ENCODE data around the gene SUPV3L1. TPM values are rescaled to one million over a fixed set of nuclear protein-coding genes. Genes with fewer than 3 reads are reported as not detected.

SUPV3L1 gene
- total and polyA plus RNA-seq, 7 donors = 20.8 to 36.2 (median 26.3) TPM

DNA sequence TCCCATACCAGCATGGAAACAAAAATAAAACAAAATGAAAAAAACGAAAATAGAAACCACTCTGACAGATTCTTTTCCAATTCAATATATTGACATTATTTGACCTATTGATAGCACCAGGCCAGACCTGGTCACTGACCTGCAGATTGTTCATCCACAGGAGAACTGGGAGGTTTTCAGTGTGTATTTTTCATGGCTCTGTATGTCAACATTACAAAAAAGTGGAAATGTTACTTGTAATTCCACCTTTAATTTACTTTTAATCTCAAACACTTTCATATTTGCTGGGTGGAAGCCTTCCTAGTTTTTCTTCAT, 43.0 kb downstream of the SUPV3L1 start:
- no peaks in the 10 kb centered on the region for H3K36me3 ChIP-seq
- no peak for TF ChIP-seq EP300 (IDR thresholded peaks at IDR 0.05)
- TF ChIP-seq CTCF (IDR thresholded peaks at IDR 0.05) = no peak
- TF ChIP-seq POLR2AphosphoS5 (IDR thresholded peaks at IDR 0.05) = no peak
- TF ChIP-seq POLR2A (IDR thresholded peaks at IDR 0.05) = no peak
- H3K27ac ChIP-seq = no peak overlapping the region
- H3K4me3 ChIP-seq = no peak overlapping the region
- no peaks in the 10 kb centered on the region for H3K4me1 ChIP-seq
- no peak for DNase-seq
- intact Hi-C loops (cut with DNase I) = no loop called here
- 2 to 13% methylated on average over 1 of the region's 1 CpG for WGBS, 2 donors
- H3K27me3 ChIP-seq = peaks cover 0 to 9% (median 0%) of the 10 kb centered on the region in 3 donors
- no peaks in the 10 kb centered on the region for H3K9me3 ChIP-seq

GRCh38 chr10:69224862-69225657, 45.0 kb downstream of the SUPV3L1 start:
- no peaks in the 10 kb centered on the region for H3K9me3 ChIP-seq
- peak overlapping the region in 1 of 4 donors; percentile 42 for H3K27ac ChIP-seq
- TF ChIP-seq POLR2AphosphoS5 (IDR thresholded peaks at IDR 0.05) = no peak
- TF ChIP-seq CTCF (IDR thresholded peaks at IDR 0.05) = no peak
- TF ChIP-seq POLR2A (IDR thresholded peaks at IDR 0.05) = no peak
- TF ChIP-seq EP300 (IDR thresholded peaks at IDR 0.05) = no peak
- H3K4me3 ChIP-seq = no peak overlapping the region
- no peaks in the 10 kb centered on the region for H3K4me1 ChIP-seq
- 62 to 63% methylated on average over 10 of the region's 10 CpGs for WGBS, 2 donors
- H3K36me3 ChIP-seq = no peaks in the 10 kb centered on the region
- no peaks in the 10 kb centered on the region for H3K27me3 ChIP-seq
- intact Hi-C loops (cut with DNase I) = no loop called here
- no peak for DNase-seq

DNA sequence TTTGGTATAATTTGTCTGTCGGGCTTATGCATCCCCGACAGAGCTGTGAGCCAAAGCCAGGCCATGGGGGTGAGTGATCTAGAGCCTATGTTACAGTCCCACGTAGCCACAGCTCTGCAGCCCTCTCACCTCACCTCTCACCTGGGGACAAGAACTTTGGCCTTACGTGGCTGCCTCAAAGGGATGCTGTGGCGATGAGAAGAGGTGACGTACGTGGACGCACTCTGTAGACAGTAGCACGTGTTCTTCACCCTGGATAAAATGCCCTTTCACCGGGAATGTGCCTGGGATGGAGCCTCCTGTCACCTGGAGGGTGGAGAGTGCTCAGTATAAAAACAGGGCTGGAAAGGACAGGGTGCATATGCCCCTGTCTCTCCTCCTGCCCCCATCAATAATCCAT, 45.6 kb downstream of the SUPV3L1 start:
- Histone ChIP-seq H3K4me3 (no peak overlapping the region), H3K27ac (peak overlapping the region in 1 of 4 donors; percentile 42), H3K4me1 (no peaks in the 10 kb centered on the region), H3K36me3 (no peaks in the 10 kb centered on the region), H3K27me3 (no peaks in the 10 kb centered on the region), H3K9me3 (no peaks in the 10 kb centered on the region)
- intact Hi-C loops (cut with DNase I) = no loop called here
- TF ChIP-seq POLR2A (IDR thresholded peaks at IDR 0.05) (no peak), EP300 (IDR thresholded peaks at IDR 0.05) (no peak), CTCF (IDR thresholded peaks at IDR 0.05) (no peak), POLR2AphosphoS5 (IDR thresholded peaks at IDR 0.05) (no peak)
- WGBS, 2 donors = 76 to 91% methylated on average over 10 of the region's 10 CpGs
- DNase-seq = no peak

GRCh38 chr10:69226919-69227450, 47.0 kb downstream of the SUPV3L1 start:
- DNase-seq = no peak
- 90 to 93% methylated on average over 14 of the region's 14 CpGs for WGBS, 2 donors

More at GRCh38 chr10:69226919-69227450, 47.0 kb downstream of the SUPV3L1 start:
- no peak for TF ChIP-seq POLR2A (IDR thresholded peaks at IDR 0.05)
- TF ChIP-seq EP300 (IDR thresholded peaks at IDR 0.05) = no peak
- no peak for TF ChIP-seq CTCF (IDR thresholded peaks at IDR 0.05)
- TF ChIP-seq POLR2AphosphoS5 (IDR thresholded peaks at IDR 0.05) = no peak
- Histone ChIP-seq H3K27ac (no peak overlapping the region), H3K36me3 (no peaks in the 10 kb centered on the region), H3K27me3 (no peaks in the 10 kb centered on the region), H3K4me3 (no peak overlapping the region), H3K9me3 (no peaks in the 10 kb centered on the region), H3K4me1 (no peaks in the 10 kb centered on the region)
- intact Hi-C loops (cut with DNase I) = no loop called here

All from sigmoid colon (tissue), 7 donors.